GM21528 (cell line): Measurements from ENCODE around the gene MYL5.
"Not testable (repeated sequence)": the region's sequence is repeated elsewhere in the genome, so short reads cannot be mapped to it uniquely, and the experiment has no call there.

Source experiments
- ATAC-seq: cut with Tn5 transposase; IDR thresholded peaks from one replicate; pipeline ENCODE4 v1.9.1; 2021; ENCODE audit warnings: mild to moderate bottlenecking, moderate library complexity; ENCODE audit not compliant: unreplicated experiment, low FRiP score

Gene MYL5

DNA sequence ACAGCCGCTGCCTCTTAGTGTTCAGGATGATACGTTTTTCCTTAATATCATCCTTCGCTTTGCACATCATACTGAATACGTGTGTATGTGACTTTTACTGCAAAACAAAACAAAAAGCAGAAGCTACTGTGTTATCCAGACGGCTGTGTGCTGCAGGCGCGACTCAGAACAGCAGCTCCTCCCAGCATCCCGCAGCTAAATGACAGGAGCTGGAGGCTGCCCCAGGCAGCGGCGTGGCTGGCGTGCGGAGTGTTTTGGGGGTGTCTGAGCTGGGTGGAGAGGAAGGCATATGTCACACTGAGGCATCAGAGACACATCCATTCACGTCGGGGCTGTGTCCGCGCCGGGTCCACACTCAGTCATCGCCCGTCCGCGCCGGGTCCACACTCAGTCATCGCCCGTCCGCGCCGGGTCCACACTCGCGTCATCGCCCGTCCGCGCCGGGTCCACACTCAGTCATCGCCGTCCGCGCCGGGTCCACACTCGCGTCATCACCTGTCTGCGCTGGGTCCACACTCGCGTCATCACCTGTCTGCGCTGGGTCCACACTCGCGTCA is 47.9 kb downstream of the MYL5 start:
- ATAC-seq = no peak

DNA sequence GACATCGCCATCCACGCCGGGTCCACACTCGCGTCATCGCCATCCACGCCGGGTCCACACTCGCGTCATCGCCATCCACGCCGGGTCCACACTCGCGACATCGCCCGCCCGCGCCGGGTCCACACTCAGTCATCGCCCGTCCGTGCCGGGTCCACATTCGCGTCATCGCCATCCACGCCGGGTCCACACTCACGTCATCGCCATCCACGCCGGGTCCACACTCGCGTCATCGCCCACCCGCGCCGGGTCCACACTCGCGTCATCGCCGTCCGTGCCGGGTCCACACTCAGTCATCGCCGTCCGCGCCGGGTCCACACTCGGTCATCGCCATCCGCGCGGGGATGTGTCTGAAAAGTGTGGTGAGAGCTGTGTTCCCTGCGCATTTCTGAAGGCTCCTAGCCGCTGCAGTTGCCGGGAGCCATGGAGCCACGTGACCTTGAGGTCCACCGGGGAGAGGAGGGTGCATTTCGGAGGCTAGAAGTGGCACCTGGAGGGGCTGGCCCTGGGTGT is 48.6 kb downstream of the MYL5 start:
- no peak for ATAC-seq

DNA sequence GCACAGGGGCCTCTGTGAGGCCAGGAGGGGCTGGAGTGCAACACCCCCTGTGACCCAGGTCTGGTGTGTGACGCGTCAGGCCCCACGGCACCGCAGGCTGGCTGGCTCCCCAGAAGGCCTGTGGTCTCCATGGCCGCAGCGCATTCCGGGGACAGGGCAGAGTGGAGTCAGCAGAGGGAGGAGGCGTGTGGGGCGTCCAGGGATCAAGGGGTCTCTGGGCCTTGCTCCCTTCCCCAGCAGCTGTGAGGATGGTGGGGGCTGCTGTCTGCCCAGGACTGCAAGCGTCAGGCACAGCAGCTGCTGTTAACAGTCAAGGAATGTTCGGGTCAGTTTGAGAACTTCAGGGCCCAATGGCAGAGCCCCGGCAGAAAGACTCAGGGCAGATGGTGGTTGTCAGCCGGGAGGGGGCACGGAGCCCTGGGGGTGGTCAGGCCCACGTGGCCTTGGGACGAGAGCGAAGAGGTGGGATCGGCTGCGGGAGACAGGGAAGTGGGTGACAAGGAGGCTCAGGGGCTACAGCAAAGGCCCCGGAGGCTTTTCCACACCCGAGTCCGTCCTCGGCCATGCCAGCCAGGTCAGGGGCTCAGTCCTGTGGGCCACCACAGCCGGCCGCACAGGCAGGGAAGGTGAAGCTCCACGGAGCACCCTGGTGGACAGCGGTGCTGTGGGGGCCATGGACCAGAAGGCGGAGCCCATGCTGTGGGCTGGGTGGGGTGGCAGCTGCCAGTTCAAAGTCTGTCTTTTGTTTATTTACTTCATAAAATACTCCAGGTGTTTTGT is 49.6 kb downstream of the MYL5 start:
- ATAC-seq = no peak

DNA sequence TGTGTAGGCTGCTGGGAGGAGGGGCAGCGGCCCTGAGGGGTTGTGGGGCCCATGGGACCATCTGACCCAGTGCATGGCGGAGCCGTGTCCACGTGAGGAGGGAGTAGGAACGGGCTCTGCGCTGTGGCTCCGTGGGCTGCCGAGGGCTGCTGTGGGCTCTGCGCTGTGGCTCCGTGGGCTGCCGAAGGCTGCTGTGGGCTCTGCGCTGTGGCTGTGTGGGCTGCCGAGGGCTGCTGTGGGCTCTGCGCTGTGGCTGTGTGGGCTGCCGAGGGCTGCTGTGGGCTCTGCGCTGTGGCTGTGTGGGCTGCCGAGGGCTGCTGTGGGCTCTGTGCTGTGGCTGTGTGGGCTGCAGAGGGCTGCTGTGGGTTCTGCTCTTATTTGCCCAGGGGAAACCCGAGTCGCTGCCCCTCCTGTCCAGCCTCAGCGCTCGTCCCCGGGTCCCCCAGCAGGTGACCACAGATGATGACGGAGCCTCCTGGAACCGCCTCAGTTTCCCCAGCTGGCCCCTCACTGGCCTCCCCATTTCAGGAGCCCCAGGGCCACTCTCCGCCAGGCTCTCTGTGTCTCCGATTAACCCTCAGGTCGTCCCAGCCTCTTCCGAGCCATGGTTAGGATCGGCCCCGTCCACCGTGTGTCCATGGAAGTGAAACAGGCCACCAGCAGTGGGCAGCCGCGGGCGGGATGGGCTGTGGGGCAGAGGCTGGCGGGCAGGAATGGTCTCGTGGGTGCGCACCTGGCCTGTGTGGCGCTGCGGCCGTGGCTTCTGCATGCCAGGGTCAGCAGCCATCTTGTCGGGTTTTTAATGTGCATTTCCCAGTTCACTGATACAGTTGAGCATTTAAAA is 51.3 kb downstream of the MYL5 start:
- ATAC-seq = no peak

DNA sequence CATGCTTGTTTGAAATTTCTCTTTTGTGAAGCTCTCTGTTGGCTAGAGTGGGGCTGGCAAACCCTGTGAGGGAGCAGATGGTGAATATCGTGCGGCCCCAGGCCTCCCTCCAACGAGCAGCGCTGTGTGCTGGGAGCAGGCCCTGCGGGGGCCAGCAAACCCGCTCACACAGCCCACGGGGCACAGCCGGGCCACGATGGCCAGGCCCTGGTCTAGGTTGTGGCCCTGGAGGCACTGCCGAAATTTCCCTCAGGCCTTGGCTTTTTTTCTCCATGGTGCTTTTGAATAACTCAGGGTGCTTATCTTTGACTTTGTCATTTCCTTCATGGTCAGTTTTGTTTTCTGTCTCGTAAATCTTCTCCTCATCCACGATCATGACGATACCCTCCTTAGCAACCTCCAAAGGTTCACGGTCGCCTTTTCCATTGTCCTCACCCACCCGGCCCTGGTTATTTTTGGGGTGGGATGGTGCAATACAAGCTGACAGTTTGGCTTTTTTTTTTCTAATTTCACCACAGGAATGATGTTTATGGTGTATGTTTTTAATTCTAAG is 52.0 kb downstream of the MYL5 start:
- no peak for ATAC-seq

DNA sequence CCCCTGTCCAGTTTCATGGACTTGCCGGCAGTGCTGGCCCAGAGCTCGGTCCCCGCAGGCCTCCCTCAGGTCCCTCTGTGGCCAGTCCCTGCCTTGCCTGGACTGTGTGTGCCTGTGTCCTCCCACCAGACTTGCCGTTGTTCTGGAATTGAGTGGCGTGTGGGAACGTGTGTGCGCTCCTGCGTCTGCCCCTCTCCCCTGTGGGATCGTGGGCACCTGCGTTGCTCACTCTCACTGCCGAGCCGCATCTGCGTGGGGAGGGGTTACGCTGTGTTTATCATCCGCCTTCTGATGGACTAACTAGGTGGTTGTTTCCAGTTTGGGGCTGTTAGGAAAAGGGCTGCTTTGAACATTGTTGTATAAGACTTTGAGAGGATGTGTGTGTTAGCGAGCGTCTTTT is 52.5 kb downstream of the MYL5 start:
- ATAC-seq = no peak

DNA sequence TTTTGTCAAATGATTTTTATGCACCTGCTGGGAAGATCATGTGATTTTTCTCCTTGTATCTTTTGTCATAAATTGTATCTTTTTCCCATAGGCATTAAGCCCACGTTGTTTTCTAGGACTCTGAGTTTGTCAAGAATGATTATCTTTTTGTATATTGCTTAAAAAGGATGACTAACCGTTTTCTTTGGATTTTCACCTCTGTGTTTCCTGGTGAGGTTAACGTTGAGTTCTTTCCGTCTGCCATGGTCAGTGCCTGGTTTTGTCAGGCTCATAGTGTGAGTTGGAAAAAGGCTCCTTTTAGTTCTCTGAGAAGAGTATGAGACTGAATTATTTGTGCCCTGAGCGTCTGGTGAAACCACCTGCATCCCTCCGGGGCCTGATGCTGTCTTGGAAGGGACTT is 53.2 kb downstream of the MYL5 start:
- no peak for ATAC-seq

DNA sequence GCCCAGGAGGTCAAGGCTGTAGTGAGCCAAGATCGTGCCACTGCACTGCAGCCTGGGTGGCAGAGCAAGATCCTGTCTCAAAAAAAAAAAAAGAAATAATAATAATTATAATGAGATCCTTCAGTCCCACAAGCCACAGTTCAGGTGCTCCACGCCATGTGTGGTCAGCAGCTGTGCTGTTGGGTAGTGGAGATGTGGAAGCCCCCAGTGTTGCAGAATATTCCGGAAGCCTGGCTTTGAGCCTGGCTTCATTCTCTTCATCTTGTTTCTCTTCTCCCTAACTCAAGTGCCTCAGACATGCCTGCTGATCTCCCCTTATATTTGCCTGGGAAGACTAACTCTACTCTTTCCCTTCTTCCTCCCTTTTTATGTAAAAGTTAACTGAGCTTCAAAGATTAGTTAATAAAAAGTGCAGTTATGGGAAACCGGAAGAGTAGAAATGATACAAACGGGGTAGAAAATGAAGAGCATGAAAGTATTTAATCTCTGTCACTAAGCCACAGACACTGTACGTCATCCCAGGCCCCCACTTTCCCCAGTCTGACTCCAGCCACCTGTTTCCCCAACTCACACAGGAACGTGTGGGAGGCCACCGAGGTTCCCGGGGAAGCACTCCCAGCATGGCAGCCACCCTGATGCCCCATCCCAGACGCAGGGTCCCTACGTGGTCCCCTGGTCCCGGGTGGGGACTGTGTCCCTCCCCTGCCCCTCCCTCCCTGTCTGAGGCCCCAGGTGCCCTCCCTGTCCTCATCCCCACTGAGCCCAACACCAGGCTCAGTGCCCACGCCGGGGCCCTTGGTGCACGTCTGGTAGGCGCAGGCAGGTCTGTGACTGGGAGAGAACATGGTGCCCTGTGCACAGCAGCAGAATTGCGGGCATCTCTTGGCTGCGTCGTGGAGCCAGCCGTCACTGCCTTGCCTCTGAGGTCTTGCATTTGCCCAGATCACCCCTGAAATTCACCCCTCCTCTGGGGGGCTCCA is 55.3 kb downstream of the MYL5 start:
- ATAC-seq = no peak

DNA sequence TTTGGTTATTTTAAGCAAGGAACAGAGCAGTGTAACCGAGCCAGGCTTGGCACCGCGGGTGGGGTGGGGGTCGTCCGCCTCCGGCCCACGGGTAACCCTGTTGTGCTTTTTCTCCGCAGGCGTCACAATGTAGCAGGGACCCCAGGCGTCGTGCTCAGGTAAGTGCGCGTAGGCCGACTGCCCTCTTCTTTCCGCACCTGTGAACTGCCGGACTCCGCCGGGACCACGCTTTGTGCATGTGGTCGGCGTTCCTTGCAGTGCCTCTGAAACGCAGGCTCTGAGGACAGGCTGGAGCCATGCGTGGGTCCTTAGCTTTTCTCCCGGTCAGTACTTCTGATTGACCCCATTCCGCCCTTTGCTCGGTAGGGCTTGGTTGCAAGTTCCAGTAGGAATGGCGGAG is 56.2 kb downstream of the MYL5 start:
- no peak for ATAC-seq

DNA sequence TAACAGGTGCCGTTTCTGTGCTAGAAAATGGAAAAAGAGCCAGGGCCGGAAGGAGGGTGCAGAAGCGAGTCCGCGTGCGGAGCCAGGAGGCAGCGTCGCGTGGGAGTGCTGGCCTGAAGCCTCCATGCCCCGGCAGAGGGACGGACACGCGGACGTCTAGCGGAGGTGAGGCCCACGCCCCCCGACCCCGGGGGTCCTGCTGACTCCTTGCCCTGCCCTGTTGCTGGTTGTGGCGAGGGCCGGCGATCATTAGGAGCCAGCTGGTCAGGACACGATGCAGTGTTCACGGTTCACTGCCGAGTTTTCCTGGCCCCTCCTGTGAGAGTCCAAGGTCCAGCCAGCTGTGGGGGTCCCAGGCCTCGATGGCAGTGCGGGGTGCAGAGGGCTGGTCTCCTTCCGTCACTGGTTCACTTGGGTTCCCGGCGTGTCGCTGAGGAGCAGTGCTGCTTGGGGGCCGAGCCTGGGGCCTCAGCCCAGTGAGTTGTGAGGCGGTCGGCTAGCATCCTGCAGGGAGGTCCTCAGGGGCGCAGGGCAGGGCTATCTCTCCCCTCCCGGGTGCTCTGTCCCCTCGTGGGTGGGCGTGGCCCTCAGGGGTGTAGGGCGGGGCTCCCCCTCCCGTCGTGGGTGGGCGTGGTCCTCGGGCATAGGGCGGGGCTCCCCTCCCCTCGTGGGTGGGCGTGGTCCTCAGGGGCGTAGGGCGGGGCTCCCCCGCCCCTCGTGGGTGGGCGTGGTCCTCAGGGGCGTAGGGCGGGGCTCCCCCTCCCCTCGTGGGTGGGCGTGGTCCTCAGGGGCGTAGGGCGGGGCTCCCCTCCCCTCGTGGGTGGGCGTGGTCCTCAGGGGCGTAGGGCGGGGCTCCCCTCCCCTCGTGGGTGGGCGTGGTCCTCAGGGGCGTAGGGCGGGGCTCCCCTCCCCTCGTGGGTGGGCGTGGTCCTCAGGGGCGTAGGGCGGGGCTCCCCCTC is 56.9 kb downstream of the MYL5 start:
- not testable (repeated sequence) for ATAC-seq
